GM18508 (cell line): ENCODE results near the gene IDNK.

Experiments used
- ATAC-seq: cut with Tn5 transposase; IDR thresholded peaks from one replicate; pipeline ENCODE4 v1.9.1; 2021; ENCODE audit warnings: moderate number of reproducible peaks; ENCODE audit not compliant: insufficient read depth, unreplicated experiment

IDNK gene

GRCh38 chr9:83677596-83677995 is 54.7 kb downstream of the IDNK start:
- no peak for ATAC-seq

GRCh38 chr9:83680233-83680632 is 57.3 kb downstream of the IDNK start:
- no peak for ATAC-seq

- ATAC-seq = no peak
Observed at GRCh38 chr9:83681490-83681889, 58.5 kb downstream of the IDNK start.

- ATAC-seq = no peak
Observed at GRCh38 chr9:83688921-83689320, 66.0 kb downstream of the IDNK start.

GRCh38 chr9:83691492-83691891 is 68.5 kb downstream of the IDNK start:
- ATAC-seq = no peak
